HG02938 (cell line): ENCODE results near the gene GAS7.
"Not testable (repeated sequence)": the region's sequence is repeated elsewhere in the genome, so short reads cannot be mapped to it uniquely, and the experiment has no call there.

Experiments used
- ATAC-seq: cut with Tn5 transposase; IDR thresholded peaks from one replicate; pipeline ENCODE4 v1.9.1; 2021; ENCODE audit warnings: mild to moderate bottlenecking, moderate library complexity; ENCODE audit not compliant: unreplicated experiment

GAS7 gene

GRCh38 chr17:9924735-9925191 lies 273.6 kb downstream of the GAS7 start:
- ATAC-seq: peak; percentile 63

- ATAC-seq: no peak
These were observed 276.2 kb downstream of the GAS7 start for GRCh38 chr17:9922012-9922848.

DNA sequence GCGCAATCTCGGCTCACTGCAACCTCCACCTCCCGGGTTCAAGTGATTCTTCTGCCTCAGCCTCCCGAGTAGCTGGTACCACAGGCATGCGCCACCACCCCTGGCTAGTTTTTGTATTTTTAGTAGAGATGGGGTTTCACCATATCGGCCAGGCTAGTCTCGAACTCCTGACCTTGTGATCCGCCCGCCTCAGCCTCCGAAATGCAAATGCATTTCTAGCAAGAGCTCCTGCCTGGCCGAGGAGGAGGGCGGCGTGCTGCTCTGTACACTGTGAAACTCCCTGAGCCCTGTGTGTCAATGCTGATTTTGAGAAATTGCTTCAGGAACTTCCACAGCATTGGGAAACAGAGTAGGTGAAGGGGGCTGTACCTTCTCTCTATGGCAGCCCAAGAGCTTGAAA lies 277.2 kb downstream of the GAS7 start:
- not testable (repeated sequence) for ATAC-seq

GRCh38 chr17:9918804-9919352 lies 279.5 kb downstream of the GAS7 start:
- no peak for ATAC-seq

DNA sequence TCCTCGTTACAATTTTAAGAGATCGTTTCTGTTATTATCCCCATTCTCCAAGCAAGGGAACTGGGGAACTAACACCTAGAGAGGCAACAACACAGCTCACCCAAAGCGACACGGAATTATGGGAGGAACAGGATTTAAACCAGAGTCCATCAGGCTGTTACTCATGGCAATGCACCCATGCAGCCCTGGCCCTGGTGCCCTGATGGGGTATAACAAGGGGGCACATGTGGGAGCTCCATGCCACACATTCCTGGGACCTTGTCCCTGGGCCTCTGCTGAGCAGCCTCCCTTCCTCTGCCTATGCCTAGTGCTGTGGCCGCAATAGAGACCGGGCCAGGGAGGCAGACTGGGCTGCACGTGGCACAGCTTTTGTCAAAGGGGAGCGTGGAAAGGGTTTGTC lies 280.1 kb downstream of the GAS7 start:
- ATAC-seq: no peak

- no peak for ATAC-seq
These were observed 280.6 kb downstream of the GAS7 start for GRCh38 chr17:9917801-9918200.

DNA sequence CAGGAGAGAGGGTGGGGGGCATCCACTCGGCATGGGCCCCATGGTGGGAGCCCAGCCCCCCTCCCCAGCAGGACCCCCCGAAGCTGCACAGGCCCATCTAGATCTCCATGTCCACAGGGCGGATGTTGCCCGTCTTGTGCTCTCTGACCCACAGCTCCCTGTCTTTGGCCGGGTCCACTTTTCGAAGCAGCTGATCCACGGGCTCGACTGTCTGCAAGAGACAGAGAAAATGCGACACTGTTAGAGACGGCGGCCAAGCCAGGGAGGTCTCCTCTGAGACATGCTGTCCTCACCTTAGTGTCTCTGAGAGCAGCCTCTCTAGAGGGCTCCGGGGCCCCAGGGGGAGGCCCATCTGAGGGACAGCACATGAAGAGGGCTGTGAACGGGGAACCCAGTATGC lies 281.3 kb downstream of the GAS7 start:
- ATAC-seq: no peak

- no peak for ATAC-seq
These were observed 282.3 kb downstream of the GAS7 start for GRCh38 chr17:9916108-9916507.

DNA sequence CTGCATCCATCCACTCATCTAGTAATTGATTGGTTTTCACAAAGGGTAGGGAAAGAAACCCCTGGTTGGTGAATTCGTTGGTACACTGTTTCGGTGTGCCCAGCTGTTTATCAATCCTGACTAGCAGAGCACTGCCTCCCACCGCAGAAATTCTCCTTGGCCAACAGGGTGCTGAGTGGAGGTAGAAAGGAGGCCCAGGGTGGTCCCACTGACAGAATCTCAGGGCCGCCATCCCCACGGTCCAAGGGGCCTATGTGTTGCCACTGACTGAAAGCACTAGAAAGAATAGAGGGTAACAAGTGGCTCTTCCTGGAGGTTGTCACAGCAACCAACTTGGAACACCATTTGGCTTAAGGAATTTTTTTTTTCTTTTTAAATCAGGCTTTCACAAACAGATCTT lies 284.9 kb downstream of the GAS7 start:
- ATAC-seq: no peak

GRCh38 chr17:9912121-9913099 lies 286.0 kb downstream of the GAS7 start:
- no peak for ATAC-seq

DNA sequence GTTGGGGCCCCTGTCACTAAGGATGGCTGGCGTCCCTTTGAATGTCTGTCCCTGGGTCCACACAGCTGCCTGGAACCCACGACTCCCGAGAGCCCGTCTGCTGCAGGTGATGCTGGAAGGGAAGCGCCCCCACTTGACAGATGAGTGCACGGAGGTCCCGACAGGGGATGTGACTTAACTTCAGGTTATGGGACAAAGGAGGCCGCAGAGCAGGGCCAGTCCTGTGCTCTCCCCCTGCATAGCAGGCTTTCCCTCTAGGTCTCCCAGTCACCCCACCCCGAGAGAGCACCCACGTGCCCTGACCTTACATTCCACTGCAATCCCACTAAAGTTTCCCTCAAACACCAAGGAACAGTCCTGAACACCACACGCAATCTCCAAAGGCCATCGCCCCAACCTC lies 287.3 kb downstream of the GAS7 start:
- ATAC-seq: no peak

DNA sequence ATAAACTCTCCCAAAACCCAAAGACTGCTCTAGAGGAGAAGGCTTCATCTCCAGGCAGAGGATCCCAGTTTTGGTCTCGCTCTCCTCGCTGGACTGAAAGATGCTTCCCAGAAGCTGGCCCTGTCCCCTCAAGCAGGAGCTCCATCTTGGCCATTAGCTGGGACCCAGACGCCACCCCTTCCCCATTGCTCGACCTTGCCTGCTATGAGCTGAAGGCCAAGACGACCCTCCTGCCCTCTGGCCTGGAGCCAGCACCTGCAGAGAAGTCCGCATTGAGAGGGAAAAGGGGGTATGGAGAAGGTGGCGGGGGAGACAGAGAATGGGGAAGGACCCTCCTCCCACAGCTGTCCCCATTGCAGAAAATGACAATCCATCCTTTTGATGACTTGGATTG lies 289.8 kb downstream of the GAS7 start:
- ATAC-seq: no peak

DNA sequence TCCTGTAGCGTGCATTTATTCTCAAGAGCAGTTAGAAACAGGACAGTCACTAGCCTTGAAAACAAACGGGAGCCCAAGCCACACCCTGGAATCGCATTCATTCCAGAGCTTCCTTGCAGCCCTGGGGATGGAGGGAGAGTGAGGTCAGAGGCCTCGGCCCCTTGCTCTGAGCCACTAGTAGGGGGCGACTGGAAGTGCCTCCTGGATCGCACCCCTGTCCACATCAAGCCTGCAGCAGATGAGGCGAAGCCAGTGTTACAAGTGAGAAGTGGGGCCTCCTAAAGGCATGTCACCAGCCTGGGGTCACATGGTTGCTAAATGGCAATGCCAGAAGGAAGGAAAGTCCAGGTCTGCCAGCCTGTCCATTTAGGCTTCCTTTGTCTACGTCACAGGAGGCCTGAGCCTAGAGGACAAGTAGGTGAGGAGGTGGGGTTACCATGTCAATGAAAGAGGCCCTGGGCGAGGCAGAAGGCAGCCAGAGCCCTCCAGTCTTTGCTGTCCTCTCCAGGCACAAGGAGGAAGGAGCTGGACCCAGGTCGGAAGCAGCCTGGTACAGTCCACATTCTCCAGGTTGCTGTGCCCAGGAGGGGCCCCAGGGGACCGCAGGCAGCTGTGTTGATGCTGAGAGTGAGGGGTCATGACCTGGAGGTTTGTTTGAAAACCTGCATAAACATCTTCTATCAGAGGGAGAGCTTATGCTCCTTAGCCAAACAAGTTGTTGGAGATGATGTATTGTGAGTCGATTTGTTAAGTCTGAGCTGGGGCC lies 290.3 kb downstream of the GAS7 start:
- no peak for ATAC-seq

DNA sequence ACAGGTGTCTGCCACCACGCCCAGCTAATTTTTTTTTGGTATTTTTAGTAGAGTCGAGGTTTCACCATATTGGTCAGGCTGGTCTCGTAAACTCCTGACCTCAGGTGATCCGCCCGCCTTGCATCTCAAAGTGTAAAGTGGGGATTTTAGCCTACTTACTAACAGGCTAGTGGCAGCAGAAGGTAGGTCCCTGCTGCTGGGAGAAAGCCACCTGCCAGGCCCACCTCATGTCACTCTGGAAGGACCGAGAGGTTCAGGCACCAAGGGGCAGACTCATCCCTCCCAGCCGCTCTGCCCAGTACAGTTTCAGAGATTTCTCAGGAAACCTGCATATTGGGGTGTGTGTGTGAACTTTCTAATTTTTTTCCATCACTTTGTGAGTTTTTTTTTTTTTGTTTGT lies 291.3 kb downstream of the GAS7 start:
- no peak for ATAC-seq

GRCh38 chr17:9906616-9907015 lies 291.8 kb downstream of the GAS7 start:
- no peak for ATAC-seq

GRCh38 chr17:9905902-9906301 lies 292.5 kb downstream of the GAS7 start:
- no peak for ATAC-seq

DNA sequence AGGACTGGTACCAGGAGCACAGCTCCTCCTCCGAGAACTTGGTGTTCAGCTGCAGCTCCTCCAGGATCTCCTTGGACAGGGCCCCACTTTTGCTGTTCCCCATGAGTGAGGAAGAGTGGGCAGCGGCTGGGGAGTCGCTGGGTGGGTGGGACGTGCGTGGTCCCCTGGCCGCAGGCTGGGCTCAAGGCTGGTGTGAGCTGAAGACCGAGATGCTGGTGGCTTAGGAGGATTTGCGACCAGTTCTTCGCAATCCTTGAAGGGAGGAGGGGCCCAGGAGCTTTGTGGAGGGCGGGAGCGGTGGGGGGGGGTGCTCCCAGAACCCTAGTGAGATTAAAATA lies 293.4 kb downstream of the GAS7 start, which contains the start of gene RCVRN:
Gene RCVRN, minus strand, starts transcription at position 194 of the 338 bp plus-strand sequence. Its CDS starts 91 bp downstream, at position 103.
- ATAC-seq: no peak

DNA sequence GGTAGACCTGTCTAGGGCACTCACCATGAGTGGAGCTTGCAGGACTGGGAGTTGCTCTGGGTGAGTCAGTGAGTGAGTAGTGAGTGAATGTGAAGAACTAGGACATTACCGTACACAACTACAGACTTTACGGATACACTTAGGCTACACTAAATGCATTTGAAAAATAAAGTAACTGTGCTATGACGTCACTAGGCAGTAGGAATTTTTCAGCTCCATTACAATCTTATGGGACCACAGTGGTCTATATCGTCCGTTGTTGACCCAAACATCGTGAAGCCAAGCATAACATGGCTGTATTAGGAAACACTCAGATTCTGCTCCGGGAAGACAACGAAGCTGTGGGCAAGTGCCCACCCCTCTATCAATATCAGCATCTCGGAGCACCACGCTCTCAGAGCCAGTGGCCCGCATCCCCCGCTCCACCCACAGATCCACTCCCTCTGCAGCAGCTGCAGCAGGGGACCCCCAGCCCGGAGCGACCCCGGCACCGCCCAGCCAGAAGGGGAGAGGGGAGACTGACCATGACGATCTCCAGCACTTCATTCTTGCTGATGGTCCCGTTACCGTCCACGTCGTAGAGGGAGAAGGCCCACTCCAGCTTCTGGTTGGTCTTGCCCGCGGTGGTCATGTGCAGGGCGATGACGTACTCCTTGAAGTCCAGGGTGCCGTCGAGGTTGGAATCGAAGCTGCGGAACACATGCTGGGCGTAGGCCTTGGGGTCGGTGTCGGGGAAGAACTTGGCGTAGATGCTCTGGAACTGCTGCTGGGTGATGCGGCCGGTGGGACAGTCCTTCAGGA lies 293.9 kb downstream of the GAS7 start:
- no peak for ATAC-seq

DNA sequence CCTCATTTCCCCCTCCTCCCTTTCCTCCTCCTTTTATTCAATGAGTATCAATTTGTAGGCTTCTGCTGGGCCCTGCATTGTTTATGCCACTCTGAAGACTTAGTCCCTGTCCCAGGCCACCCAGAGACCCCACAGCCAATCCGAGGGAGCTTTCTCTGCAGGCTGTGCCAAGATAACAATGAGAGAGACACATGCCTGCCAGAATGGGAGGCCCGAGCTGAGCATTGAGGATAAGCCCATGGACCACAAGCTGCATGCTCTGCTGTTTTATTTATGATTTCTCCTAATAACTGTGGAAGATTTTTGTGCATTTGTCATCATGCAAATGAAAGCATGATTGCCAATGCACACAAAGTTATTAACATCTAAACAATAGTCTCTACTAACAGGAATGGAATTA lies 296.3 kb downstream of the GAS7 start:
- no peak for ATAC-seq

DNA sequence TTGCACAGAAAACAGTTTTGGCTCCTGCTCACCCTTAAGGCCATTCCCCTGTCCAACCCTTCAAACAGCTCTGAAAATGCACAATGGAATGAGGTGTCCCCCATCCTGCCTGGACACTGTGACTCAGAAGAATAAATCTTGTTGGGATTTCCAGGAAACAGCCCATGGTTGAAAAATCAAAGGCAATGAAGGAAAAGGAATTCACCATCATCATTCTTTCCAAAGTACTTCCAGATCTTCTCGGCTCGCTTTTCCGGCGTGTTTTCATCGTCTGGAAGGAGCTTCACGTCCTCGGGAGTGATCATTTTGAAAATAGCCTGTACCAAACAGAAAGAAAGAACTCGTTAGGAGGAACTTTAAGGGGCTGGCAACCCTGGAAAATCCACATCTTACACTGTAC lies 297.6 kb downstream of the GAS7 start:
- ATAC-seq: no peak
